ENCODE results near the gene CLPTM1L.

DNA sequence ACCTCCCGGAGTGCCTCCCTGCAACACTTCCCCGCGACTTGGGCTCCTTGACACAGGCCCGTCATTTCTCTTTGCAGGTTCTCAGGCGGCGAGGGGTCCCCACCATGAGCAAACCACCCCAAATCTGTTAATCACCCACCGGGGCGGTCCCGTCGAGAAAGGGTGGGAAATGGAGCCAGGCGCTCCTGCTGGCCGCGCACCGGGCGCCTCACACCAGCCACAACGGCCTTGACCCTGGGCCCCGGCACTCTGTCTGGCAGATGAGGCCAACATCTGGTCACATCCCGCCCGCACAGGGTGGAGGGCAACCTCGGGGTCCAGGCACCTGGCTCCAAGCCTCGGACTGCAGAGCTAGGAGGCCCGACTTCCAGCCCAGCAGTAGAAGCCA, 49.3 kb downstream of the CLPTM1L start:
- TF ChIP-seq, protein P1, sequence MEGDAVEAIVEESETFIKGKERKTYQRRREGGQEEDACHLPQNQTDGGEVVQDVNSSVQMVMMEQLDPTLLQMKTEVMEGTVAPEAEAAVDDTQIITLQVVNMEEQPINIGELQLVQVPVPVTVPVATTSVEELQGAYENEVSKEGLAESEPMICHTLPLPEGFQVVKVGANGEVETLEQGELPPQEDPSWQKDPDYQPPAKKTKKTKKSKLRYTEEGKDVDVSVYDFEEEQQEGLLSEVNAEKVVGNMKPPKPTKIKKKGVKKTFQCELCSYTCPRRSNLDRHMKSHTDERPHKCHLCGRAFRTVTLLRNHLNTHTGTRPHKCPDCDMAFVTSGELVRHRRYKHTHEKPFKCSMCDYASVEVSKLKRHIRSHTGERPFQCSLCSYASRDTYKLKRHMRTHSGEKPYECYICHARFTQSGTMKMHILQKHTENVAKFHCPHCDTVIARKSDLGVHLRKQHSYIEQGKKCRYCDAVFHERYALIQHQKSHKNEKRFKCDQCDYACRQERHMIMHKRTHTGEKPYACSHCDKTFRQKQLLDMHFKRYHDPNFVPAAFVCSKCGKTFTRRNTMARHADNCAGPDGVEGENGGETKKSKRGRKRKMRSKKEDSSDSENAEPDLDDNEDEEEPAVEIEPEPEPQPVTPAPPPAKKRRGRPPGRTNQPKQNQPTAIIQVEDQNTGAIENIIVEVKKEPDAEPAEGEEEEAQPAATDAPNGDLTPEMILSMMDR (tag by site-specific recombination; IDR thresholded peaks at IDR 0.05): no peak
- TF ChIP-seq ZSCAN18 (tag by site-specific recombination; IDR thresholded peaks at IDR 0.05) (no peak), ZNF24 (tag by site-specific recombination; IDR thresholded peaks at IDR 0.05) (no peak), BCL11B (tag by site-specific recombination; IDR thresholded peaks at IDR 0.05; ENCODE audit: low read depth) (no peak), ZNF311 (tag by site-specific recombination; IDR thresholded peaks at IDR 0.05; ENCODE audit: borderline replicate concordance) (no peak), ZNF530 (tag by site-specific recombination; IDR thresholded peaks at IDR 0.05; ENCODE audit: low read depth) (no peak), ZNF664 (tag by site-specific recombination; IDR thresholded peaks at IDR 0.05) (no peak), ZNF433 (tag by site-specific recombination; IDR thresholded peaks at IDR 0.05; ENCODE audit: low read depth) (no peak), ZBTB26 (tag by site-specific recombination; optimal IDR thresholded peaks at IDR 0.05) (no peak), OSR2 (tag by site-specific recombination; IDR thresholded peaks at IDR 0.05) (no peak), ZNF121 (tag by site-specific recombination; IDR thresholded peaks at IDR 0.05) (no peak), ZNF19 (tag by site-specific recombination; IDR thresholded peaks at IDR 0.05; ENCODE audit: low read depth) (no peak)
- TF ChIP-seq, protein P2, sequence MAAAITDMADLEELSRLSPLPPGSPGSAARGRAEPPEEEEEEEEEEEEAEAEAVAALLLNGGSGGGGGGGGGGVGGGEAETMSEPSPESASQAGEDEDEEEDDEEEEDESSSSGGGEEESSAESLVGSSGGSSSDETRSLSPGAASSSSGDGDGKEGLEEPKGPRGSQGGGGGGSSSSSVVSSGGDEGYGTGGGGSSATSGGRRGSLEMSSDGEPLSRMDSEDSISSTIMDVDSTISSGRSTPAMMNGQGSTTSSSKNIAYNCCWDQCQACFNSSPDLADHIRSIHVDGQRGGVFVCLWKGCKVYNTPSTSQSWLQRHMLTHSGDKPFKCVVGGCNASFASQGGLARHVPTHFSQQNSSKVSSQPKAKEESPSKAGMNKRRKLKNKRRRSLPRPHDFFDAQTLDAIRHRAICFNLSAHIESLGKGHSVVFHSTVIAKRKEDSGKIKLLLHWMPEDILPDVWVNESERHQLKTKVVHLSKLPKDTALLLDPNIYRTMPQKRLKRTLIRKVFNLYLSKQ (tag by site-specific recombination; IDR thresholded peaks at IDR 0.05; ENCODE audit: borderline replicate concordance): no peak
- TF ChIP-seq, protein P3, sequence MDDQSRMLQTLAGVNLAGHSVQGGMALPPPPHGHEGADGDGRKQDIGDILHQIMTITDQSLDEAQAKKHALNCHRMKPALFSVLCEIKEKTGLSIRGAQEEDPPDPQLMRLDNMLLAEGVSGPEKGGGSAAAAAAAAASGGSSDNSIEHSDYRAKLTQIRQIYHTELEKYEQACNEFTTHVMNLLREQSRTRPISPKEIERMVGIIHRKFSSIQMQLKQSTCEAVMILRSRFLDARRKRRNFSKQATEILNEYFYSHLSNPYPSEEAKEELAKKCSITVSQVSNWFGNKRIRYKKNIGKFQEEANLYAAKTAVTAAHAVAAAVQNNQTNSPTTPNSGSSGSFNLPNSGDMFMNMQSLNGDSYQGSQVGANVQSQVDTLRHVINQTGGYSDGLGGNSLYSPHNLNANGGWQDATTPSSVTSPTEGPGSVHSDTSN (CRISPR knock-in tag; IDR thresholded peaks at IDR 0.05): no peak

Data from HEK293 (cell line).